ENCODE results near the gene NISCH. TPM values are rescaled to one million over a fixed set of nuclear protein-coding genes. Genes with fewer than 3 reads are reported as not detected.

The NISCH gene
- total RNA-seq, 1 experiment from 2014 or later = 48.6 TPM

GRCh38 chr3:52521488-52521824, 66.1 kb downstream of the NISCH start:
- Histone ChIP-seq H3K4me1 (ENCODE audit: insufficient read depth, low read length, poor library complexity, severe bottlenecking) (peaks cover 5% of the 10 kb centered on the region), H3K27ac (ENCODE audit: low read depth, low read length, poor library complexity, severe bottlenecking) (no peak overlapping the region), H3K36me3 (ENCODE audit: insufficient read depth, low read length, poor library complexity, severe bottlenecking) (peaks cover 9% of the 10 kb centered on the region), H3K9me3 (ENCODE audit: low read depth, low read length, poor library complexity, severe bottlenecking) (no peaks in the 10 kb centered on the region), H3K4me3 (ENCODE audit: low read depth, low read length, poor library complexity, severe bottlenecking) (no peak overlapping the region), H3K27me3 (replicated peaks; ENCODE audit: insufficient read depth, low read depth, low read length, poor library complexity) (no peaks in the 10 kb centered on the region)
- ChIA-PET POLR2A (ENCODE audit: low non-redundant PET) (no interaction called here), CTCF (no interaction called here)
- no TSS peak for BruUV-seq (replicated peaks)
- DNase-seq (ENCODE audit: low spot score) = no peak
- TF ChIP-seq, protein P1, sequence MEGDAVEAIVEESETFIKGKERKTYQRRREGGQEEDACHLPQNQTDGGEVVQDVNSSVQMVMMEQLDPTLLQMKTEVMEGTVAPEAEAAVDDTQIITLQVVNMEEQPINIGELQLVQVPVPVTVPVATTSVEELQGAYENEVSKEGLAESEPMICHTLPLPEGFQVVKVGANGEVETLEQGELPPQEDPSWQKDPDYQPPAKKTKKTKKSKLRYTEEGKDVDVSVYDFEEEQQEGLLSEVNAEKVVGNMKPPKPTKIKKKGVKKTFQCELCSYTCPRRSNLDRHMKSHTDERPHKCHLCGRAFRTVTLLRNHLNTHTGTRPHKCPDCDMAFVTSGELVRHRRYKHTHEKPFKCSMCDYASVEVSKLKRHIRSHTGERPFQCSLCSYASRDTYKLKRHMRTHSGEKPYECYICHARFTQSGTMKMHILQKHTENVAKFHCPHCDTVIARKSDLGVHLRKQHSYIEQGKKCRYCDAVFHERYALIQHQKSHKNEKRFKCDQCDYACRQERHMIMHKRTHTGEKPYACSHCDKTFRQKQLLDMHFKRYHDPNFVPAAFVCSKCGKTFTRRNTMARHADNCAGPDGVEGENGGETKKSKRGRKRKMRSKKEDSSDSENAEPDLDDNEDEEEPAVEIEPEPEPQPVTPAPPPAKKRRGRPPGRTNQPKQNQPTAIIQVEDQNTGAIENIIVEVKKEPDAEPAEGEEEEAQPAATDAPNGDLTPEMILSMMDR (conservative IDR thresholded peaks at IDR 0.05; ENCODE audit: low read depth, low read length) = no peak
- no peak for TF ChIP-seq EZH2 (IDR thresholded peaks at IDR 0.05; ENCODE audit: borderline replicate concordance, low read depth, low read length, poor library complexity, severe bottlenecking)
- intact Hi-C loops (cut with micrococcal nuclease; ENCODE audit: unreplicated experiment) = no loop called here

- H3K27me3 ChIP-seq (replicated peaks; ENCODE audit: insufficient read depth, low read depth, low read length, poor library complexity) = no peaks in the 10 kb centered on the region
- H3K4me1 ChIP-seq (ENCODE audit: insufficient read depth, low read length, poor library complexity, severe bottlenecking) = peaks cover 5% of the 10 kb centered on the region
- TF ChIP-seq, protein P1 (conservative IDR thresholded peaks at IDR 0.05; ENCODE audit: low read depth, low read length) = no peak
- no peak for TF ChIP-seq EZH2 (IDR thresholded peaks at IDR 0.05; ENCODE audit: borderline replicate concordance, low read depth, low read length, poor library complexity, severe bottlenecking)
- H3K9me3 ChIP-seq (ENCODE audit: low read depth, low read length, poor library complexity, severe bottlenecking) = no peaks in the 10 kb centered on the region
- no peak overlapping the region for H3K27ac ChIP-seq (ENCODE audit: low read depth, low read length, poor library complexity, severe bottlenecking)
- ChIA-PET POLR2A (ENCODE audit: low non-redundant PET) (no interaction called here), CTCF (no interaction called here)
- intact Hi-C loops (cut with micrococcal nuclease; ENCODE audit: unreplicated experiment) = no loop called here
- no peak for DNase-seq (ENCODE audit: low spot score)
- BruUV-seq (replicated peaks) = no TSS peak
- H3K4me3 ChIP-seq (ENCODE audit: low read depth, low read length, poor library complexity, severe bottlenecking) = no peak overlapping the region
- peaks cover 9% of the 10 kb centered on the region for H3K36me3 ChIP-seq (ENCODE audit: insufficient read depth, low read length, poor library complexity, severe bottlenecking)
Measured at GRCh38 chr3:52521881-52522650, 66.7 kb downstream of the NISCH start.

DNA sequence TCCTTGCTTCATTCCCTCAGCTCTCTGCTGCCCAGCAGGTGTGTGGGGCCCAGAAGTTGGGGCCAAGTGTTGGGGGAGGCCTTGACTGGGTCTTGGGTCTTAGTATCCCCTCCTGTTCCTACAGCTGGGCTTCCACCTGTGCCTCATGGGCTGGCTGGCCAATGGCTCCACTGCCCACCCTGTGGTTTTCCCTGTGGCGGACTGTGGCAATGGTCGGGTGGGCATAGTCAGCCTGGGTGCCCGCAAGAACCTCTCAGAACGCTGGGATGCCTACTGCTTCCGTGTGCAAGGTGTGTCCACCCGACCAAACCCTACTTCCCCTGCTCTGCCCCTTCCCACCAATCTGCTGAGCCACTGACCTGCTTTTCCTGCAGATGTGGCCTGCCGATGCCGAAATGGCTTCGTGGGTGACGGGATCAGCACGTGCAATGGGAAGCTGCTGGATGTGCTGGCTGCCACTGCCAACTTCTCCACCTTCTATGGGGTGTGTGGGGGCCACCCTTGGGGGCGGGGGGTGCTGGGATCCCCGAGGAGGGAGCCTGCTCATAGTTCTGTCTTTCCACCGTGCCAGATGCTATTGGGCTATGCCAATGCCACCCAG, 67.3 kb downstream of the NISCH start:
- POLR2A ChIA-PET (ENCODE audit: low non-redundant PET) = no interaction called here
- Histone ChIP-seq H3K4me3 (ENCODE audit: low read depth, low read length, poor library complexity, severe bottlenecking) (no peak overlapping the region), H3K9me3 (ENCODE audit: low read depth, low read length, poor library complexity, severe bottlenecking) (no peaks in the 10 kb centered on the region), H3K36me3 (ENCODE audit: insufficient read depth, low read length, poor library complexity, severe bottlenecking) (peaks cover 9% of the 10 kb centered on the region), H3K27me3 (replicated peaks; ENCODE audit: insufficient read depth, low read depth, low read length, poor library complexity) (no peaks in the 10 kb centered on the region), H3K4me1 (ENCODE audit: insufficient read depth, low read length, poor library complexity, severe bottlenecking) (peaks cover 5% of the 10 kb centered on the region), H3K27ac (ENCODE audit: low read depth, low read length, poor library complexity, severe bottlenecking) (no peak overlapping the region)
- intact Hi-C loops (cut with micrococcal nuclease; ENCODE audit: unreplicated experiment) = no loop called here
- CTCF ChIA-PET = no interaction called here
- TF ChIP-seq EZH2 (IDR thresholded peaks at IDR 0.05; ENCODE audit: borderline replicate concordance, low read depth, low read length, poor library complexity, severe bottlenecking) = no peak
- TF ChIP-seq, protein P1 (conservative IDR thresholded peaks at IDR 0.05; ENCODE audit: low read depth, low read length) = no peak
- BruUV-seq (replicated peaks) = no TSS peak
- DNase-seq (ENCODE audit: low spot score) = no peak
